Measurements from ENCODE around the gene PRIMPOL. TPM values are rescaled to one million over a fixed set of nuclear protein-coding genes. Genes with fewer than 3 reads are reported as not detected.
A peak's percentile ranks its signal among the peaks of the same experiment; 100 is the strongest.

PRIMPOL gene
- total RNA-seq, 2 experiments from 2014 or later = 4.2 TPM

DNA sequence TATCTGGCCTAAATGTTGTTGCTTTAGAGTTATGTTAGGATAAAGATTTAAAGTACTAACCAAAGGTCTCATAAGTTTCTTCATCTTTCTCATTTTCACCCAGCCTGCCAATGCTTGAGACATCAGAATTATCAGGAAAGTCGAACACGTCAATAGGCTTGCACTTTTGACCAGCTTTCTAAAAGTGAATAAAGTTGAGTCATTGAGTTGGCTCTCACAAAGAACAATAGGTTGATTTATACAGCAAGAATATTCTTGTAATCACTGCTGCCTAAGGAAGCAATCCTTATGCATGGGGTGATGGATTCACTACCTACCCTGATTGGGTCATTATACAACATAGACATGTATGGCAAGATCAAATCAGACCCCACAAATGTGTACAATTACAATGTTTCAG lies 79.3 kb downstream of the PRIMPOL start:
- Histone ChIP-seq H3K4me3 (ENCODE audit: low read length) (no peak overlapping the region), H3K27me3 (ENCODE audit: control insufficient read depth in 1 of 2, insufficient read depth in 2 of 2, low read length in 2 of 2) (no peaks in the 10 kb centered on the region), H3K9me3 (ENCODE audit: control insufficient read depth in 1 of 2, insufficient read depth in 1 of 2, low read length in 2 of 2) (no peaks in the 10 kb centered on the region), H3K4me1 (ENCODE audit: insufficient read depth, low read length) (peaks cover 10% of the 10 kb centered on the region), H3K36me3 (ENCODE audit: insufficient read depth, low read length) (peaks cover 4% of the 10 kb centered on the region), H3K27ac (ENCODE audit: low read depth in 1 of 2, low read length in 2 of 2) (no peak overlapping the region)
- TF ChIP-seq, protein P1, sequence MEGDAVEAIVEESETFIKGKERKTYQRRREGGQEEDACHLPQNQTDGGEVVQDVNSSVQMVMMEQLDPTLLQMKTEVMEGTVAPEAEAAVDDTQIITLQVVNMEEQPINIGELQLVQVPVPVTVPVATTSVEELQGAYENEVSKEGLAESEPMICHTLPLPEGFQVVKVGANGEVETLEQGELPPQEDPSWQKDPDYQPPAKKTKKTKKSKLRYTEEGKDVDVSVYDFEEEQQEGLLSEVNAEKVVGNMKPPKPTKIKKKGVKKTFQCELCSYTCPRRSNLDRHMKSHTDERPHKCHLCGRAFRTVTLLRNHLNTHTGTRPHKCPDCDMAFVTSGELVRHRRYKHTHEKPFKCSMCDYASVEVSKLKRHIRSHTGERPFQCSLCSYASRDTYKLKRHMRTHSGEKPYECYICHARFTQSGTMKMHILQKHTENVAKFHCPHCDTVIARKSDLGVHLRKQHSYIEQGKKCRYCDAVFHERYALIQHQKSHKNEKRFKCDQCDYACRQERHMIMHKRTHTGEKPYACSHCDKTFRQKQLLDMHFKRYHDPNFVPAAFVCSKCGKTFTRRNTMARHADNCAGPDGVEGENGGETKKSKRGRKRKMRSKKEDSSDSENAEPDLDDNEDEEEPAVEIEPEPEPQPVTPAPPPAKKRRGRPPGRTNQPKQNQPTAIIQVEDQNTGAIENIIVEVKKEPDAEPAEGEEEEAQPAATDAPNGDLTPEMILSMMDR (IDR thresholded peaks at IDR 0.05) = no peak
- no peaks in the 10 kb centered on the region for H3K27me3 Mint-ChIP-seq
- intact Hi-C loops (cut with DNase I, micrococcal nuclease) = loop anchor here in 1 of 2 experiments (2.0 kb wide), 1 partner anchor 98 kb away; no protein-coding TSS in a partner anchor
- ChIA-PET POLR2A (no interaction called here), CTCF (interaction anchor here (0.6 kb wide), 1 partner anchor 137 kb away, joined by 3 read pairs; no protein-coding TSS in a partner anchor)
- ATAC-seq (ENCODE audit: poor library complexity) (no peak), DNase-seq (no peak)
- no peaks in the 10 kb centered on the region for H3K36me3 Mint-ChIP-seq (ENCODE audit: low read depth)
- no peaks in the 10 kb centered on the region for H3K9me3 Mint-ChIP-seq
- H3K27ac Mint-ChIP-seq = no peak overlapping the region
- no peak overlapping the region for H3K4me3 Mint-ChIP-seq
- H3K4me1 Mint-ChIP-seq (ENCODE audit: low read depth) = peaks cover 6% of the 10 kb centered on the region

DNA sequence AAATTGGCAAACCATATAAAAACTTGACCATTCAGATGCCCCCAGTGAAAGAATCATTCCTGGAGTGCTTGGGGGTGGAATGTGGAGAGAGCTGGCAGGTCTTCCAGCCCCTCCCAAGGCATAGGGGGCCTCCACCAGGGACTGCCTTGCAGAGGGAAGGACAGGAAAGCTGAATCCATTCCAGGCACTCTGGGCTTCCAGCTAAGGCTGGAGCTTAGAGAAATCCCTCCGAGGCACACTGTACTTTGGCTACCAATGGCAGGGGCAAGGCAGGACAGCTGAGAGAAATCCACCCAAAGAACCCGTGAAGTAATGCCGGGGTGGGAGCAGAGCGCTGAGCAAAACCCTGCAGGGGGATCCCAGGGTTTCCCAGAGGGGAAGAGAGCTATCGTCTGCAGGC lies 80.4 kb downstream of the PRIMPOL start:
- DNase-seq = no peak
- Mint-ChIP-seq H3K27ac (no peak overlapping the region), H3K4me3 (no peak overlapping the region), H3K4me1 (ENCODE audit: low read depth) (peaks cover 16% of the 10 kb centered on the region), H3K9me3 (no peaks in the 10 kb centered on the region), H3K27me3 (no peaks in the 10 kb centered on the region), H3K36me3 (ENCODE audit: low read depth) (no peaks in the 10 kb centered on the region)
- no peaks in the 10 kb centered on the region for H3K9me3 ChIP-seq (ENCODE audit: control insufficient read depth in 1 of 2, insufficient read depth in 1 of 2, low read length in 2 of 2)
- intact Hi-C loops (cut with DNase I, micrococcal nuclease) = loop anchor here (2.0 to 10.0 kb wide), 10 partner anchors 85 to 1225 kb away; partner anchors contain the start of genes IRF2 (in 2 of the 2), CASP3 (in 1 of the 2), CFAP97 (in 1 of the 2) and ING2 (in 1 of the 2)
- no peak overlapping the region for H3K4me3 ChIP-seq (ENCODE audit: low read length)
- H3K27me3 ChIP-seq (ENCODE audit: control insufficient read depth in 1 of 2, insufficient read depth in 2 of 2, low read length in 2 of 2) = no peaks in the 10 kb centered on the region
- TF ChIP-seq, protein P1 (IDR thresholded peaks at IDR 0.05) = no peak
- no peak overlapping the region for H3K27ac ChIP-seq (ENCODE audit: low read depth in 1 of 2, low read length in 2 of 2)
- CTCF ChIA-PET = no interaction called here
- H3K4me1 ChIP-seq (ENCODE audit: insufficient read depth, low read length) = peaks cover 13% of the 10 kb centered on the region
- POLR2A ChIA-PET = no interaction called here
- no peak for ATAC-seq (ENCODE audit: poor library complexity)
- peaks cover 4% of the 10 kb centered on the region for H3K36me3 ChIP-seq (ENCODE audit: insufficient read depth, low read length)

DNA sequence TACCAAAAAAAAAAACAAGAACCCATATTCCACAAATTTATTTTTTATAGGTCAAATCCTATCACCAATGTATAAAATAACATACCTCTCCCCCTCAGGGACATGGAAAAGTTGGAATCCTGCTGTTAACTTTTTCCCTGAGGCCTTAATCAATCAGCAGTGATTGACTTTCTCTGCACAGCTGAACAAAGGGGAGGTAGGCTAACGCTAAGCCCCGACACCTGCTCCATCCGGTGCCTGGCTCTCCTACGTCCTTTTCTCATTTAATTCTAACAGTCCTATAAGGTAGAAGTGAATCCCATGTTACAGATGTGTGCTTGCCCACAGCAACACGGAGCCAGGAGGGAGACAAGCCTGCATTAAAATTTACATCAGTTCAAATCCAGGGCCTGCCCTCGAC lies 81.5 kb downstream of the PRIMPOL start:
- ATAC-seq (ENCODE audit: poor library complexity) (no peak), DNase-seq (no peak)
- TF ChIP-seq, protein P1 (IDR thresholded peaks at IDR 0.05) = no peak
- H3K27ac ChIP-seq (ENCODE audit: low read depth in 1 of 2, low read length in 2 of 2) = no peak overlapping the region
- no peaks in the 10 kb centered on the region for H3K27me3 Mint-ChIP-seq
- H3K9me3 ChIP-seq (ENCODE audit: control insufficient read depth in 1 of 2, insufficient read depth in 1 of 2, low read length in 2 of 2) = no peaks in the 10 kb centered on the region
- H3K4me3 ChIP-seq (ENCODE audit: low read length) = no peak overlapping the region
- no peaks in the 10 kb centered on the region for H3K9me3 Mint-ChIP-seq
- H3K27ac Mint-ChIP-seq = no peak overlapping the region
- H3K36me3 ChIP-seq (ENCODE audit: insufficient read depth, low read length) = peaks cover 4% of the 10 kb centered on the region
- H3K4me1 Mint-ChIP-seq (ENCODE audit: low read depth) = peaks cover 17% of the 10 kb centered on the region
- POLR2A ChIA-PET = no interaction called here
- CTCF ChIA-PET = interaction anchor here (4.3 kb wide), 1 partner anchor 467 kb away, joined by 20 read pairs; no protein-coding TSS in a partner anchor
- H3K27me3 ChIP-seq (ENCODE audit: control insufficient read depth in 1 of 2, insufficient read depth in 2 of 2, low read length in 2 of 2) = no peaks in the 10 kb centered on the region
- H3K4me3 Mint-ChIP-seq = peak overlapping the region; percentile 34
- H3K4me1 ChIP-seq (ENCODE audit: insufficient read depth, low read length) = peaks cover 13% of the 10 kb centered on the region
- no peaks in the 10 kb centered on the region for H3K36me3 Mint-ChIP-seq (ENCODE audit: low read depth)
- intact Hi-C loops (cut with DNase I, micrococcal nuclease) = loop anchor here (5.0 to 10.0 kb wide), 9 partner anchors 86 to 1226 kb away; partner anchors contain the start of genes IRF2 (in 2 of the 2), CASP3 (in 1 of the 2), CFAP97 (in 1 of the 2) and ING2 (in 1 of the 2)

Measured in CD4-positive, alpha-beta T cell (primary cell).